ENCODE measurements around the gene CAMKK1.
A peak's percentile ranks its signal among the peaks of the same experiment; 100 is the strongest.

The CAMKK1 gene

GRCh38 chr17:3893003-3893719, at the start of gene CAMKK1:
Gene CAMKK1, minus strand, starts transcription at chr17:3893053. Its CDS starts 7,366 bp downstream, at chr17:3885687.
- in situ Hi-C loops (cut with HindIII; ENCODE audit: low pct_ligation_motif_present, low pct_unique_long_range_greater_than_20kb, low sequenced_read_pairs): no loop called here

GRCh38 chr17:3940965-3941698, 48.3 kb upstream of the CAMKK1 start:
- in situ Hi-C loops (cut with HindIII; ENCODE audit: low pct_ligation_motif_present, low pct_unique_long_range_greater_than_20kb, low sequenced_read_pairs): no loop called here

More at GRCh38 chr17:3893003-3893719, at the start of gene CAMKK1:
- peak; percentile 91 for DNase-seq

GRCh38 chr17:3937359-3937758, 44.5 kb upstream of the CAMKK1 start:
- in situ Hi-C loops (cut with HindIII; ENCODE audit: low pct_ligation_motif_present, low pct_unique_long_range_greater_than_20kb, low sequenced_read_pairs): no loop called here

More at GRCh38 chr17:3940965-3941698, 48.3 kb upstream of the CAMKK1 start:
- no peak for DNase-seq

GRCh38 chr17:3935825-3936355, 43.0 kb upstream of the CAMKK1 start:
- peak; percentile 19 for DNase-seq
- in situ Hi-C loops (cut with HindIII; ENCODE audit: low pct_ligation_motif_present, low pct_unique_long_range_greater_than_20kb, low sequenced_read_pairs): no loop called here

More at GRCh38 chr17:3937359-3937758, 44.5 kb upstream of the CAMKK1 start:
- no peak for DNase-seq

GRCh38 chr17:3935140-3935542, 42.3 kb upstream of the CAMKK1 start:
- DNase-seq: peak; percentile 57
- in situ Hi-C loops (cut with HindIII; ENCODE audit: low pct_ligation_motif_present, low pct_unique_long_range_greater_than_20kb, low sequenced_read_pairs): no loop called here

- DNase-seq: no peak
- in situ Hi-C loops (cut with HindIII; ENCODE audit: low pct_ligation_motif_present, low pct_unique_long_range_greater_than_20kb, low sequenced_read_pairs): no loop called here
These were observed 36.9 kb upstream of the CAMKK1 start for GRCh38 chr17:3929764-3930163.

- no peak for DNase-seq
- in situ Hi-C loops (cut with HindIII; ENCODE audit: low pct_ligation_motif_present, low pct_unique_long_range_greater_than_20kb, low sequenced_read_pairs): no loop called here
These were observed 36.3 kb upstream of the CAMKK1 start for GRCh38 chr17:3929181-3929580.

- in situ Hi-C loops (cut with HindIII; ENCODE audit: low pct_ligation_motif_present, low pct_unique_long_range_greater_than_20kb, low sequenced_read_pairs): no loop called here
- DNase-seq: no peak
These were observed 35.6 kb upstream of the CAMKK1 start for GRCh38 chr17:3928406-3928805.

- in situ Hi-C loops (cut with HindIII; ENCODE audit: low pct_ligation_motif_present, low pct_unique_long_range_greater_than_20kb, low sequenced_read_pairs): no loop called here
- DNase-seq: no peak
These were observed 34.9 kb upstream of the CAMKK1 start for GRCh38 chr17:3927628-3928340.

- in situ Hi-C loops (cut with HindIII; ENCODE audit: low pct_ligation_motif_present, low pct_unique_long_range_greater_than_20kb, low sequenced_read_pairs): no loop called here
- DNase-seq: no peak
These were observed 34.2 kb upstream of the CAMKK1 start for GRCh38 chr17:3926860-3927627.

- in situ Hi-C loops (cut with HindIII; ENCODE audit: low pct_ligation_motif_present, low pct_unique_long_range_greater_than_20kb, low sequenced_read_pairs): no loop called here
- DNase-seq: no peak
These were observed 33.0 kb upstream of the CAMKK1 start for GRCh38 chr17:3925684-3926485.

GRCh38 chr17:3924512-3925350, 31.9 kb upstream of the CAMKK1 start:
- in situ Hi-C loops (cut with HindIII; ENCODE audit: low pct_ligation_motif_present, low pct_unique_long_range_greater_than_20kb, low sequenced_read_pairs): no loop called here
- no peak for DNase-seq

GRCh38 chr17:3923466-3924190, 30.8 kb upstream of the CAMKK1 start:
- in situ Hi-C loops (cut with HindIII; ENCODE audit: low pct_ligation_motif_present, low pct_unique_long_range_greater_than_20kb, low sequenced_read_pairs): no loop called here
- DNase-seq: no peak

GRCh38 chr17:3922765-3923164, 29.9 kb upstream of the CAMKK1 start:
- in situ Hi-C loops (cut with HindIII; ENCODE audit: low pct_ligation_motif_present, low pct_unique_long_range_greater_than_20kb, low sequenced_read_pairs): no loop called here
- no peak for DNase-seq

- DNase-seq: no peak
- in situ Hi-C loops (cut with HindIII; ENCODE audit: low pct_ligation_motif_present, low pct_unique_long_range_greater_than_20kb, low sequenced_read_pairs): no loop called here
These were observed 28.9 kb upstream of the CAMKK1 start for GRCh38 chr17:3921502-3922319.
